Amygdala (tissue), 56 donors: ENCODE data around the gene UBASH3B.
A peak's percentile ranks its signal among the peaks of the same experiment; 100 is the strongest.

Experiments
- DNase-seq, 56 donors: peaks; one replicate each; lab custom pipeline; 2025; lab: John Stamatoyannopoulos, UW

The UBASH3B gene

GRCh38 chr11:122672892-122673291 is 17.4 kb downstream of the UBASH3B start:
- DNase-seq: no peak

GRCh38 chr11:122673701-122674100 is 18.2 kb downstream of the UBASH3B start:
- no peak for DNase-seq

DNA sequence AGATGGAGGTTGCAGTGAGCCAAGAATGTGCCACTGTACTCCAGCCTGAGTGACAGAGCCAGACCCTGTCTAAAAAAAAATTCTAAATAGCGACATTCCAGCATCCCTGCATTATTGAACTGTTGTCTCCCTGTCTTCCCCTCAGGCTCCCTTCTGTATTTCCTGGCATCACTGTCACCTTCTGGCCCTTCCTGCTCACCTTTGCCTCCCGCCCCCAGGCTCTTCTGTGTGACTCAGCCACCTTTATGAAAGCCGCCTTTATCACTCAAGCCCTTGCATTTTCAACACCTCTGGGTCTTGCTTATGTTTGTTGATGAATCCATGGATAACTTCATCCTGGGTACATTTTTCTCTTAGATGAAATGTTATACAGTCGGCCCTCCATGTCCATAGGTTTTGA is 21.1 kb downstream of the UBASH3B start:
- DNase-seq: no peak

- no peak for DNase-seq
Observed at GRCh38 chr11:122677256-122677655, 21.7 kb downstream of the UBASH3B start.

- no peak for DNase-seq
Observed at GRCh38 chr11:122678406-122678805, 22.9 kb downstream of the UBASH3B start.

DNA sequence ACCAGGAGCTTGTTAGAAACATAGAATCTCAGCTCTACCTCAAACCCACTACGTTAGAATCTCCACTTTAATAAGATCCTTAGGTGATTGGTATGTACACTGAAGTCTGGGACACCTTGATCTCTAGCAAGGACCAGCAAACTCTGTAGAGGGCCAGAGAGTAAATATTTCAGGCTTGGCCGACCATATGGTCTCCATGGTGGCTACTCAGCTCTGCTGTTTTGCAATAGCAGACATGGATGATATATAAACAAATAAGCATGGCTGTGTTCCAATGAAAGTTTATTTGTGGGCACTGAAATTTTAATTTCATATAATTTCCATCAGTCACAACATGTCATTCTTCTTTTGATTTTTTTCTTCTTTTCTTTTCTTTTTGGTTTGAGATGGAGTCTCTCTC is 23.9 kb downstream of the UBASH3B start:
- DNase-seq: no peak

DNA sequence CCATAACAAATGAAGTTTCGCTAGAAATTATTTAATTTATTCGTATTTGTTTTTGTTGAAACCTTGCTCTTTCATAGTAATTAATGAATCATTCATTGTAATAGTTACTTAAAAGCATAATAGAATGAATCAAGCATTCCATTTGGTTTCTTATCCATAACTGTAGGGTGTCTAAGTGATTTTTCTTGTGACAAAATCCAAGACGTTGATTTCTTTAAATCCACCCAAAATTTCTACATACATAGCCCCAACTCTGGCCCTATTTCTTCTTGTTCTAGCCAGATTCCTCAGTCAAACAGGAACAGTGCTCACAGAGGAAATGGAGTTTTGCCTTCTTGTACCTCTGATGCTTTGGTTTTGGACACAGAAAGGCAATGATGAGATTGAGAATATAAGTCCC is 25.5 kb downstream of the UBASH3B start:
- no peak for DNase-seq

- peak in 9 of 56 donors; percentile 5 to 30 (median 14) for DNase-seq
Observed at GRCh38 chr11:122681735-122682134, 26.2 kb downstream of the UBASH3B start.

DNA sequence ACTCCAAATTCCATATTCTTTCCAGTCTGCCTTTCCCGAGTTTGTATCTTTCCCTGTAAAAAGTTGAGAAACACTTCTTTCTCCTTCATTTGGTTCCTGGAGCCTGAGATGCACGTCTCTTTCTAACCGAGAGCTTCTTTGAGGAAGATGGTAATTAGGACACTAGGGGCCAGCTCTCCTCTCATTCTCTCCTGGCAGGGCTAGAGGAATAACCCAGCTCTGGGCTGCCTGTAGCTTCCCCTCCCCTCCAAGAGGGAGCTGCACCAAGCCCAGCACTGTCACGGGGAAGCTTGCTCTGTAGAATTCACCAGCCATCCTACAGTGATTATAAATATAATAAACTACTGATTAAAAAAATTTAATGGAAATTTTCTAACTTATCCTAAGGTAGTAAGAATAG is 26.9 kb downstream of the UBASH3B start:
- no peak for DNase-seq

DNA sequence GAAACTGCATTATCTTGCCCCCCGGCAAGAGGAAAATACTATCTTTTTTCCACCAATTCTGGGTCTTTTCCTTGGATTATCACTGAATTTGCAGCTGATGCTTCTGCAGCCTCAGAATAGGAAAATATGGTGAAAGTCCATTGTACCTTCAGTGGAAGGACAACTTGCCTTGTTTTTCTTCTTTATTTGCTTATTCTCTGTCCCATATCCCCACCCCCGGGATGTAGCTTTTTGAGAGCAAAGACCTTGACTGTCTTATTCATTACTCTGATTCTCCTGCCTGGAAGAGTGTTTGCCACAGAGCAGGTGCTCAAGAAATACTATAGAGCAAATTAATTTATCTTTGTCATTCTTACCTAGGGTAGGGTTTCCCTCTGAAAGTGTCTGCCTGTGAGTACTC is 29.5 kb downstream of the UBASH3B start:
- no peak for DNase-seq

- DNase-seq: no peak
Observed at GRCh38 chr11:122686111-122686510, 30.6 kb downstream of the UBASH3B start.

- no peak for DNase-seq
Observed at GRCh38 chr11:122690384-122690783, 34.9 kb downstream of the UBASH3B start.

- DNase-seq: peak in 1 of 56 donors; percentile 15
Observed at GRCh38 chr11:122690801-122691548, 35.5 kb downstream of the UBASH3B start.

GRCh38 chr11:122691549-122692150 is 36.1 kb downstream of the UBASH3B start:
- peak in 1 of 56 donors; percentile 17 for DNase-seq

- no peak for DNase-seq
Observed at GRCh38 chr11:122692444-122692843, 36.9 kb downstream of the UBASH3B start.

GRCh38 chr11:122695076-122695615 is 39.6 kb downstream of the UBASH3B start:
- DNase-seq: peak in 2 of 56 donors; percentile 20 to 21

GRCh38 chr11:122696662-122697061 is 41.1 kb downstream of the UBASH3B start:
- DNase-seq: no peak

GRCh38 chr11:122697636-122698167 is 42.2 kb downstream of the UBASH3B start:
- no peak for DNase-seq

- no peak for DNase-seq
Observed at GRCh38 chr11:122698392-122698791, 42.9 kb downstream of the UBASH3B start.

DNA sequence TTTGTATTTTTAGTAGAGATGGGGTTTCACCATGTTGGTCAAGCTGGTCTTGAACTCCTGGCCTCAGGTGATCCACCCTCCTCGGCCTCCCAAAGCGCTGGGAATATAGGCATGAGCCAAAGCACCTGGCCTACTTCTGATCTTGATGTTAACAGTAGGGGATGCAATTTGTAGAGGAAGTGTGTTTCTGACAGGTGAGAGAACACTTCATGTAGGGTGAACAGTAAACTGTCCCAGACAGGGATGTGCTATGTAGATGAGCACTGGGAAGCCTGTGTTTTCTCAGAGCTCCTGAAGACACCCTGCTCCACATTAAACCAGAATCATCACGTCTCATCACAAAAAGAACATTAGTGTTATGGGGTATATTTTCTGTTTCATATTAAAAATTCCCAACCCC is 45.1 kb downstream of the UBASH3B start:
- no peak for DNase-seq

DNA sequence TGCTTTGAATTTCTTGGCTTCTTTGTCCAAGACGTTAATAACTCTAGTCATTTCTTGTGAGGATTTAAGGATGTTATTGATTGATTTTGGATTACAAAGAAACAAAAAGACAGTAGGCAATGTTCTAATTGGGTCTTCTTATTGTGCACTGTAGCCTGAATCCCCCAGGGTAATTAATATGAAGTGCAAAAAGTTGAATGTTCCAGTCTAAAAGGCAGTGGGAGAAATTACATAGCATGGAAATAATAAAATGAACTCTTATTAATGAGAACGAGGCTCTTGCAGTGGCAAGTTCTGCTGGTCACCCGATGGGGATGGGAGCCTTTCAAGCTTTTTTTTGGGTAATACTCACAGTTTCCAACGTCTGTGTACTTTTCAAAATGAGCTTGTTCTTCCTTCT is 45.6 kb downstream of the UBASH3B start:
- DNase-seq: no peak
